Fibroblast of gingiva (primary cell): ENCODE measurements around the gene RAPGEF1.
A peak's percentile ranks its signal among the peaks of the same experiment; 100 is the strongest.
"Not testable (repeated sequence)": the region's sequence is repeated elsewhere in the genome, so short reads cannot be mapped to it uniquely, and the experiment has no call there.

Experiments used
- DNase-seq: peaks from one replicate; pipeline ENCODE4 v3.0.0-alpha.2; 2011; ENCODE audit warnings: low read depth

RAPGEF1 gene

DNA sequence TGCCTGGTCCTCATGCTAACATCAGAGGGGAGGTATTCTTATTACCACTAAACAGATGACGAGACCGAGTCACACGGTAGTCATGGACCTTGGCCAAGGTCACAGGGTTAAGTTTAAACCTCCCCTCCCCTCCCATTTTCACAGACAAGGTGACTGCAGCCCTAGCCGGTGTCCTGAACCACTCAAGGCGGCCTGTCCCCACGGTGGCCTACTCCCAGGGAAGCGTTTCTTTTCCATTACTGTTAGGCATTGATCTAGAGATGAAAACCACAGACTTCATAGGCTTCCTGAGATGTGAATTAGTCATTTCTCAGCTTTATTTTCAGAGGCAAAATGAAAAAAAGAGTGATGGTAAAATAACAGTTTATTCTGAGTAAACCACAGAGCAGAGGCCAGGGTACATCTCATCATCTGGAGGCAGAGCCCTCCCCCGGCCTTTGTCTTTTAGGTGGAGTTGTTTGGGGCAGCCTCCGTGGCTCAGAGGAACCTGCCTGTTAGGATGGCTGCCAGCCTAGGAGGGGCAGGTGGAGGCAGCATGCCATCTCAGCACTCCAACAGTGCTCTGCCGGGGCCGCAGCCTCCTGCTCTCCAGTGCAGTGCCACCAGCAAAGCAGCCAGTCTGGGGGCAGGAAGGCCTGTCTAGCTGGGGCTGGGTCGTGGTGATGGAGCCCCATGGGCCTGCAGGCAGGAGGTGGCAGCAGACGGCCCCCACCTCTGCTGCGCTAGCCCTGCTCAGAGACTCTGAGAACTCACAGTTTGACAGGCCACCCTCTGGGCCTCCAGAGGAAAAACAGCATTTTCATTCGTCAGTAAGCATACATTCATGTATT lies 71.2 kb downstream of the RAPGEF1 start:
- DNase-seq: no peak

GRCh38 chr9:131668057-131668438 lies 71.8 kb downstream of the RAPGEF1 start:
- DNase-seq: no peak

- DNase-seq: peak; percentile 47
These were observed 72.3 kb downstream of the RAPGEF1 start for GRCh38 chr9:131667576-131667975.

- DNase-seq: no peak
These were observed 73.1 kb downstream of the RAPGEF1 start for GRCh38 chr9:131666774-131667173.

GRCh38 chr9:131666029-131666428 lies 73.8 kb downstream of the RAPGEF1 start:
- no peak for DNase-seq

DNA sequence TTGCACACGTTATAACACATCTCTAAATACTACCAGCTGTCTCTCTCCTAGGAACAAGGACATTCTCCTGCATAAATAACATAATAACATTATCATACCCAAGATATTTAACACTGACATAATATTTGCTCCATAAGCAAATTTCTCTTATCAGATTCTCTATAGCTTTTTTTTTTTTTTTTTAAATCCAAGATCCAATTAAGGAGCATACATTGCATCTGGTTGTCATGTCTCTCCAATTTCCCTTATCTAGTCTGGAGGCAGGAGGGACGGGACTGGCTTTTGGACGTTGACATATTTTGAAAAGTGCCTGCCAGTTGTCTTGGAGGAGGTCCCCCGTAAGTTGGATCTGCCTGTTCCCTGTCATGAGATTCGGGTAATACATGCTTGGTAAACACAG lies 76.6 kb downstream of the RAPGEF1 start:
- DNase-seq: no peak

DNA sequence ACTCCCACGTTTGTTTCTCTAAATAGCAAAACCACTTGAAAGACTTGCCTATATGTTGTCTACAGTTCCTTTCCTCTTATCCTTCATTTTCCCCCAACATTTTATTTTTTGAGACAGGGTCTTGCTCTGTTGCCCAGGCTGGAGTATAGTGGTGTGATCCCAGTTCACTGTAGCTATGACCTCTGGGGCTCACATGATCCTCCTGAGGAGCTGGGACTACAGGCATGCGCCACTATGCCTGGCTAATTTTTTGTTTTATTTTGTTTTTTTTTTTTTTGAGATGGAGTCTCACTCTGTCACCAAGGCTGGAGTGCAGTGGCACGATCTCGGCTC lies 77.6 kb downstream of the RAPGEF1 start:
- not testable (repeated sequence) for DNase-seq

- DNase-seq: no peak
These were observed 78.1 kb downstream of the RAPGEF1 start for GRCh38 chr9:131661568-131662288.

GRCh38 chr9:131660466-131661405 lies 79.1 kb downstream of the RAPGEF1 start:
- no peak for DNase-seq

DNA sequence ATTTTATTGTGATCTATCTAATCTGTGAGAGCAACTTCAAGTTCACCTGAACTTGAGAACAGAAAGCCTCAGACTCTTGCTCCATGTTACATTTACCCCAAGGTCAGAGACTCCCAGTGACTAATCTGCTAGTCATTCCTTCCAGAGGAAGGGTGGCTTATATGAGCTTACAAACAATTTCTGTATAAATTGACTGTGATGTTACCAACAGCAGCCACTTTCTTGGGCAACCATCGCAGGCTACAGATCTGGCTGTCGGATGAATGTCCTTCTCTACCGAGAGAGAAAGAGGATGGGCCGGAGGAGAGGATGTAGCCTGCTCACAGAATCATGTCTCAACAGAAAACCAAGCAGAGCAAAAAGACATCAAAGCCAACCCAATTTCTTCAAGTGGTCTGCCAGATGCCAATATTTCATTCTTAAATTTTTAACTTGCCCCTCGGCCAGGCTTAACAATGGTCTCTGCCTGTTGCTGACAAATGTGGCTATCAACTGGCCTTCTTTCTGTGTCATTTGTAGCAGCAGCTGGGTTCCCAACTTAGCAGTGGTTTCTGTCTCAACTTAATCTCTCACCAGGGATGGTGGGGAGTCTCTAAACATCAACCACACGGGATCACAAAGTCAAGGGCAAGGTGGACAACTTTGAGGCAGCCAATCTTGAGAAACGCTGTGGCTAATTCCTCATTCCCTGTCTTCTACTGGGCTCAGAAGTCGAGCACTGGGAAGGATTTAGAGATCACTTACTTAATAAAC lies 81.3 kb downstream of the RAPGEF1 start:
- peak; percentile 92 for DNase-seq

- DNase-seq: peak; percentile 88
These were observed 81.9 kb downstream of the RAPGEF1 start for GRCh38 chr9:131657940-131658339.

DNA sequence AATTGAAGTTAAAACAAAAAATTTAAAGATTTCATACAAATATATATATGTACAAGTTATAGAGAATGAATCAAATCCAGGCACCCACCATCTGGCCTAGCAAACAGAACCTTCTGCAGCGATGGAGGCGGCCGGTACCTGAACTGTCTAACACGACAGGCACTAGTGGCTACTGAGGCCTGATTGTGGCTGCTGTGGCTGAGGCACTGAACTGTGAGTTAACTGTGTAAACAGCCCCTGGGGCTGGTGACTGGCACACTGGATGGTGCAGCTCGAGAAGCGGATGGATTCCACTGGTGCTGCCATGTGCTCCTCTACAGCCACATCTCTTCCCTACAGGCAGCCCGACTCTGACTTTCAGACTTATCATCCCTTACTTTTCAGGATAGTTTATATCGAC lies 82.4 kb downstream of the RAPGEF1 start:
- DNase-seq: no peak

- no peak for DNase-seq
These were observed 82.9 kb downstream of the RAPGEF1 start for GRCh38 chr9:131657037-131657377.

GRCh38 chr9:131656356-131657036 lies 83.4 kb downstream of the RAPGEF1 start:
- DNase-seq: no peak

DNA sequence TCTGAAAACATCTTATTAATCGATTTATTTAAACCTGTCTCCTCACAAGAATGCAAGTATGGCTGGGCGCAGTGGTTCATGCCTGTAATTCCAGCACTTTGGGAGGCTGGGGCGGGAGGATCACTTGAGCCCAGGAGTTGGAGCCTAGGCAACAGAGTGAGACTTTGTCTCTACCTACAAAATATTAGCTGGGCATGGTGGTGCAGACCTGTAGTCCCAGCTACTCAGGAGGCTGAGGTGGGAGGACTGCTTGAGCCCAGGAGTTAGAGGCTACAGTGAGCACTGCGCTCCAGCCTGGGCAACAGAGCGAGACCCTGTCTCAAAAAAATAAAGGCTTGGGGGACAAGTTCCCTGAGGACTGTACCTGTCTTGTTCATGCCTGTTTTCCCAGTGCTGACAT lies 85.5 kb downstream of the RAPGEF1 start:
- DNase-seq: not testable (repeated sequence)

- peak; percentile 84 for DNase-seq
These were observed 88.3 kb downstream of the RAPGEF1 start for GRCh38 chr9:131651599-131651998.

DNA sequence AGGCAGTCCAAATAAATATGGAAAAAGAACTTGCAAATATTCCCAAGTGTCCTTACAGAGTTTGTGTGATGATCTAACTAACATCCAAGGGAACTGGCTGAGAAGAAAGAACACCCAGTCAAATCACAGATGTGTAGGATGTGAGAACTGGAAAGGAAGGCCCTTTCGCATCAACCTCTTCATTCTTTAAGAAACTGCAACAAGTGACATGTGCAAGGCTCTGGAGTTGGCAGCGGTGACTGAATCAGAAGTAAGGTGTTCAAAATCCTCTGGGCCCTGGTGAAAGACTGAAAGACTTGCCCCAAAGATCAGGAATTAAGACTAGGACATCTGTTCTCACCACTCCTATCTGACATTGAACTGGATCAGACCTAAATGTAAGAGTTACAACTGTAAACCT lies 88.7 kb downstream of the RAPGEF1 start:
- no peak for DNase-seq

- DNase-seq: peak; percentile 100
These were observed 89.6 kb downstream of the RAPGEF1 start for GRCh38 chr9:131650254-131650653.

DNA sequence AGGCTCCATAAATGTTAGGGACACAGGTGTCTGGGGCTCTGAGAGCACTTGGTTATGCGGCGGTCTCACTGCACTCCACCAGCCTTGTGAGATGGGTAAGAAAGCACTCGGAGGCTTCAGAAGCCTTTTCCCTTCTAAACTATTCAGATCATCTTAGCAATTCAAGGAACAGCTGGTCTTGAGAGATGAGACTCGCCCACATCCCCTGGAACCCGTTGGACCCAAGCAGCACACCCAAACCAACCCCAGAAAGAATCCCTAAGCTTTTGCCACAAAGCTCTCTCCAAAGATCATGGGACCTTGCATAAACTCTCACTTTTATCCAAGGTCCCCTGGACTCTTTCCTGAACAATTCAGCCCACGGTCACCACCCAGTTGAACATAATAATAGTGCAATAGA lies 90.2 kb downstream of the RAPGEF1 start:
- DNase-seq: no peak

GRCh38 chr9:131645078-131645776 lies 94.6 kb downstream of the RAPGEF1 start:
- no peak for DNase-seq
